Stomach (tissue), 4 donors: Measurements from ENCODE around the gene GALNT2.

Source experiments
- EP300 ChIP-seq: sonication (generic); formaldehyde crosslinking; IDR thresholded peaks from one replicate; pipeline ENCODE4 v1.6.1; 2017; ENCODE audit warnings: antibody characterized with exemption
- POLR2A ChIP-seq, 4 donors: fragments of 450-650 bp; IDR thresholded peaks; one replicate each; pipeline ENCODE4 v1.6.1; 2016; ENCODE audit warnings: antibody characterized with exemption in 4 of 4, control low read depth in 2 of 4, mild to moderate bottlenecking in 1 of 4, moderate library complexity in 1 of 4
- POLR2AphosphoS5 ChIP-seq, 3 donors: sonication (generic); formaldehyde crosslinking; IDR thresholded peaks; one replicate each; pipeline ENCODE4 v1.6.1; 2016; ENCODE audit warnings: antibody characterized with exemption in 3 of 3
- TF ChIP-seq, protein P1 (sequence below), 7 experiments: fragments of 450-650 bp in 4 of 7; fragments of 200-600 bp in 3 of 7; sonication (generic) in 3 of 7; IDR thresholded peaks; one replicate each; pipeline ENCODE4 v1.5.1; 2016 to 2019; ENCODE audit warnings: antibody characterized with exemption in 7 of 7, control low read depth in 2 of 7, mild to moderate bottlenecking in 1 of 7

DNA sequence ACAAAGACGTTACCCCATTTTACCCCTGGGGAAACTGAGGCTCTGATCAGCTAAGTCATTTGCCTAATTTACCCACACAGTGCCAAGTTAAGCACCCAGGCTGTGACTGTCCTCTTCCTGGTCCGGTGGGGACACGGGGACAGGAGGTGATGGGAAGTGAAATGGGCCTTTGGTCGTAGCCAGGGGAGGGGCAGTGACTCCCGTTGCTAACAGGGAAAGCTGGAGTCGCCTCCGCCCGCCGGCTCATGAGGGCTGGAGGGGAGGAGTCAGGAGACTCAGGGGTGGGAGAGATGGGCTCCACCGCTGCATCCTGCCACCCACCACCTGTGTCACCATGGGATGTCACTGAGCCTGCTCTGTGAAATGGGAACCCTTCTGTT is 219.8 kb downstream of the GALNT2 start:
- no peak for TF ChIP-seq POLR2AphosphoS5 (IDR thresholded peaks at IDR 0.05)
- no peak for TF ChIP-seq POLR2A (IDR thresholded peaks at IDR 0.05)
- TF ChIP-seq EP300: no peak
- TF ChIP-seq, protein P1, sequence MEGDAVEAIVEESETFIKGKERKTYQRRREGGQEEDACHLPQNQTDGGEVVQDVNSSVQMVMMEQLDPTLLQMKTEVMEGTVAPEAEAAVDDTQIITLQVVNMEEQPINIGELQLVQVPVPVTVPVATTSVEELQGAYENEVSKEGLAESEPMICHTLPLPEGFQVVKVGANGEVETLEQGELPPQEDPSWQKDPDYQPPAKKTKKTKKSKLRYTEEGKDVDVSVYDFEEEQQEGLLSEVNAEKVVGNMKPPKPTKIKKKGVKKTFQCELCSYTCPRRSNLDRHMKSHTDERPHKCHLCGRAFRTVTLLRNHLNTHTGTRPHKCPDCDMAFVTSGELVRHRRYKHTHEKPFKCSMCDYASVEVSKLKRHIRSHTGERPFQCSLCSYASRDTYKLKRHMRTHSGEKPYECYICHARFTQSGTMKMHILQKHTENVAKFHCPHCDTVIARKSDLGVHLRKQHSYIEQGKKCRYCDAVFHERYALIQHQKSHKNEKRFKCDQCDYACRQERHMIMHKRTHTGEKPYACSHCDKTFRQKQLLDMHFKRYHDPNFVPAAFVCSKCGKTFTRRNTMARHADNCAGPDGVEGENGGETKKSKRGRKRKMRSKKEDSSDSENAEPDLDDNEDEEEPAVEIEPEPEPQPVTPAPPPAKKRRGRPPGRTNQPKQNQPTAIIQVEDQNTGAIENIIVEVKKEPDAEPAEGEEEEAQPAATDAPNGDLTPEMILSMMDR (IDR thresholded peaks at IDR 0.05): no peak
